Caki2 (cell line): ENCODE results near the gene CLEC18A. TPM values are rescaled to one million over a fixed set of nuclear protein-coding genes. Genes with fewer than 3 reads are reported as not detected.
"Not testable (repeated sequence)": the region's sequence is repeated elsewhere in the genome, so short reads cannot be mapped to it uniquely, and the experiment has no call there.

Source experiments
- DNase-seq: peaks from one replicate; pipeline ENCODE4 v3.0.0-alpha.2; 2015; ENCODE audit warnings: low read depth
- in situ Hi-C: cut with HindIII; loops from 2 replicates; pipeline ENCODE4 v1.10.0; 2016; ENCODE audit warnings: low sequenced_read_pairs, low pct_unique_long_range_greater_than_20kb, mixed read lengths
- total RNA-seq: library from RNA; depleted of rRNA; stranded (reverse); fragments of >200 nt; shearing (Covaris generic); gene quantifications from 2 replicates; pipeline ENCODE4 v1.2.3, GENCODE V29; 2014; ENCODE audit warnings: low replicate concordance

CLEC18A gene
- total RNA-seq, 1 experiment from 2014 or later: not detected

DNA sequence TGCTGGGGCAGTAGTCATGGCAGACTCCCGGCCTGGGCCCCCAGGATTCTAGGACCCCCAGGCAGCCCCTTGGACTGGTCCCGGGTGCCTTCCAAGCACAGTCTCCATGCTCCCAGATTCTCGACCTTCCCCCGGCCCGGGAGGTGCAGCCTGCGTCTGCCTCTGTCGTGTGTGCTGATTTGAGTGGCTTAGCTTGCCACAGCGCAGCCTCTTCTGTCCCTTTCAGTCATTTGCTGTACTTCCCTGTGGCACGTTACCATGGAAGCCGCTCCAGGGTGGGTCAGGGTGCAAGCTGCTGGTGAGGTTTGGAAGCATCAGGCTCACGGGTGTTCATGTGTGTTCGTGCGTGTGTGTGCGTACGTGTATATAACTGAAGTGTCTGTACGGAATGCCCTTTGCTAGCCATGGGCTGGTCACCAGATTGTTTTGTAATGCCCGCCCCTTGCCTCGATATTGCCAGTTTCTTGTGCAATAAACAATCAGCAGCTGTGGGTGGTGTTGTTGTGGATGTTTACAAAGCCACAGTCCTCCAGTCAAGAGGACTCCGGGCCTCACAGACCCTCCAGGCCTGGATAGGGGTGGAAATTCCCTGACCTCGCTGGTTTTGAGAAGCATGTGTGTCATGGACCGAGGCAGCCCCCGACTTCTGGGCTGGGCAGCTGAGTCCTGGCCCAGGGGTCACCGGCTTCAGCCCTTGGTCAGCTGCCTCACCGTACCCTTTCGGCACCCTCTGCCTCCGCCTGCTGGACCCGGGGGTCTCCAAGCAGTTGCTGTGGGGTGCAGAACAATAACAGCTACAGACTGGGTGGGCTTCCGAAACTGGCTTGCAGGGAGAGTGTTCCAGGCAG lies 9.7 kb upstream of the CLEC18A start:
- DNase-seq: no peak
- in situ Hi-C loops: no loop called here

DNA sequence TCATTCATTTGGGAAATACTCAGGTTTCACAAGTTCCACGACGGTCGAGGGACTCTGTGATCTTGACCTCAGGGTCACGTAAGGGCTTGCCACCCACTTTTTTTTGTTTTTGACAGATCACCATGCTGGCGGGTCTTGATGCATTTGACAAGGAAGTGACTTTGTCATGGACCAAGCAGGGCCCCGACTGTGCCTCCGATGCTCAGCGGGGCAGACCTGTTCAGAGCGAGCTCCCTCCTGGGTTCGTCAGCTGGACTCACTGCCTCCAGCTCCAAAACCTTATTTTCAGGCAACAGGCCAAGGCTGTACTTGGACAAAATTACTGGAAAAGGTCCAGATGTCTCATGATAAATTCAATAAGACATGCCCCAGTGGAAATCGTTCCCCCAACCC lies 9.0 kb upstream of the CLEC18A start:
- DNase-seq: no peak
- in situ Hi-C loops: no loop called here

DNA sequence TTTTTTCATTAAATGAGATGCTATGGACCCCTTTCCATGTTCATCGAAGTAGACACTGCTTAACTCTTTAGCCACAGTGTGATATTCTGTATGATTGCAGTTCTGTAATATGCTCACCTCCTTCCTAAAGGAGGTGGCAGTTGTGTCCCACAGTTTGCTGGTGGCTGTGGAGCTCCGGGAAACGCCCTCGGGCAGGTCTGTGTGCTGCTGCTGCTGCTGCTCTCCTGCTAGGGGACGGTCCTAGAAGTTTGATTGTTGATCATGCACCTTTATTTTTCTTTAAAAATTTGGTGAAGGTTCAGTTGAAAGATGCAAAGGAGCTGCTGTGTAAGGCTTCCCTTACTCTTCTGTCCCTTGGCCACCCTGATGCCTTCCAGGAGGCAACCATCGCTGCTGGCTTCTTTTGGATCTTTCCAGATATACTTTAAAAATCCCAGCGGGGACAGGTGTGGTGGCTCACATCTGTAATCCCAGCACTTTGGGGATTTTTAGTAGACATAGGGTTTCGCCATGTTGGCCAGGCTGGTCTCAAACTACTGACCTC lies 8.4 kb upstream of the CLEC18A start:
- in situ Hi-C loops: no loop called here

DNA sequence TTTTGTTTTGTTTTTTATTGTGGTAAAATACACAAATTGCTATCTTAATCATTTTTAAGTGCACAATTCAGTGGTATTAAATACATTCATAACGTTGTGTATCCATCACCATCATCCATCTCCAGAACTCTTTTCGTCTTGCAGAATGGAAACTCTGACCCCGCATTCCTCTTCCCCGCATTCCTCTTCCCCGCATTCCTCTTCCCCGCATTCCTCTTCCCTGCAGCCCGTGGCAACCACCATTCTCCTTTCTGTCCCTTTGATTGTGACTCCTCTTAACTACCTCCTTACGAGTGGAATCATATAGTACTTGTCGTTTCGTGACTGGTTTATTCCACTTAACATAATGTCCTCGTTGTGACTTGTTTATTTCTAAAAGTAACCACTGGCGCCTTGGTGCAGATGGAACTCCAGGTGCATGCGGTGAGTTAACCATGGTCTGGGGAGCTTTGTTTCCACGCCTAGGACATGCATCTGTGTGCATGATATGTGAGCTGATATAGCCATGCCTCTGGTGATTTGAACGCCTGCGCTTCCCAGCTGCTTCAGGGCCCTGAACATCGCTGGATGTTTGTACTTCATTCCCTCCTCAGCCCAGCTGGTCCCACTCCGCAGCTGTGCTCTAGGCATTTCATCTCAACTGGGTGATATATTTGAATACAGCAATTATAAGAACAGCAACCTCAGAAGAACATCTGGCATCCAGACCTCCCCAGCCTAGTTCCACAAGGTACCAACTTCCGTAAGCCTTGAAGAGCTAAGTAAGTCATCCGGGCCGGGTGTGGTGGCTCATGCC lies 7.7 kb upstream of the CLEC18A start:
- in situ Hi-C loops, DNase-seq: not testable (repeated sequence)

More for the DNA sequence above, 8.4 kb upstream of the CLEC18A start:
- no peak for DNase-seq

DNA sequence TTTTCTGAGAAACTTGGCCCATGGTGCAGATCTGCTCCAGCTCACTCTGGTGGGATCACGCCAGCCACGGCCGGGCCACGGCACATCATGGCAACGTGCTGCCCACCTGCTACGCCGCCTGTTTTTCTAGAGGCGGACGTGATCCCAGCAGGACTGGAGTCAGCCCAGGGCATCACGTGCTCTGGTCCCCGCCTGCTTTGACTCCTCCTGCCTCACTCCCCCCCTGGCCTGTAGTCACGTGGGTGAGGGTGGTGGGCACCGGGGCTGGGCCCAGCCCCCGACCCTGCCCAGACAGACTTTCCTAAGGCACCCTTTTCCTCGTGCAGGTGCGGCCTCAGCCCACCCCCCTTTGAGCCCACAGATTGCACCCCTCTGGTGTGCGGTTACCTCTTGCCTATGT lies 723 bp upstream of the CLEC18A start:
- DNase-seq, in situ Hi-C loops: not testable (repeated sequence)

DNA sequence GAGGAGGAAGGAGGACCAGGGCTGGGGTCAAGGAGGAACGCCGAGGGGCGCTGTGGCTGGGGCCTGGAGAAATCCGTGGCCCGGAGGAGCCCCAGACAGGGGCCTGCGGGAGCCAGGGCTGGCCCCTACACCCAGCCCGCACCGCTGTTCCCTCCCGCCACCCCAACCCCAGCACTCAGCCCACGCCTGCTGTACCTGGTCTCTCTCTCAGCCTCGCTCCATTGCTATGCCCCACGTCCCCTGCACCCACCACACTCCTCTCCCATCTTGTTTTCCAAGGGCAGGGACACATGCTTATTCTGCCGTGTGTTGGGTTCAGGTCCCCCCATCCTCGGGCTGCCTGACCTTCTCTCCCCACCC lies 518 bp downstream of the CLEC18A start:
- DNase-seq, in situ Hi-C loops: not testable (repeated sequence)

DNA sequence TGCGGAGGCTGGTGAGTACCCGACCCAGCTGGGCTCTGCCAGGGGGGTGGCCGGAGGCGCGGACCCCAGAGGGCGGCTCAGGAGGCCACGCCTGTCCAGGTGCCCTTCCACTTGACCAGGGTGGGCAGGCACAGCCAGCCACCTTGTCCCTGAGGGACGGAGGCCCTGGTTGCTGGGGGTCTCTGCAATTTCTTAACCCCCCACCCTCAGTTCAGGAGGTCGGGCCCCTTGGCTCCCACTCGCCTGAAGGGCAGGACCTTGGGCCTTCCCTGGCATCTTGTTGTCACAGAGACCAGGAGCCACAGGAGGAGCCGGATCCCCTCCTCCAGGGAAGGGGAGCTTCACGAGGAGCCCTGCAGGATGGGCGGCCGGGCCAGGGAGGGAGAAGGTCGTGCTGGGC lies 982 bp downstream of the CLEC18A start:
- in situ Hi-C loops, DNase-seq: not testable (repeated sequence)

DNA sequence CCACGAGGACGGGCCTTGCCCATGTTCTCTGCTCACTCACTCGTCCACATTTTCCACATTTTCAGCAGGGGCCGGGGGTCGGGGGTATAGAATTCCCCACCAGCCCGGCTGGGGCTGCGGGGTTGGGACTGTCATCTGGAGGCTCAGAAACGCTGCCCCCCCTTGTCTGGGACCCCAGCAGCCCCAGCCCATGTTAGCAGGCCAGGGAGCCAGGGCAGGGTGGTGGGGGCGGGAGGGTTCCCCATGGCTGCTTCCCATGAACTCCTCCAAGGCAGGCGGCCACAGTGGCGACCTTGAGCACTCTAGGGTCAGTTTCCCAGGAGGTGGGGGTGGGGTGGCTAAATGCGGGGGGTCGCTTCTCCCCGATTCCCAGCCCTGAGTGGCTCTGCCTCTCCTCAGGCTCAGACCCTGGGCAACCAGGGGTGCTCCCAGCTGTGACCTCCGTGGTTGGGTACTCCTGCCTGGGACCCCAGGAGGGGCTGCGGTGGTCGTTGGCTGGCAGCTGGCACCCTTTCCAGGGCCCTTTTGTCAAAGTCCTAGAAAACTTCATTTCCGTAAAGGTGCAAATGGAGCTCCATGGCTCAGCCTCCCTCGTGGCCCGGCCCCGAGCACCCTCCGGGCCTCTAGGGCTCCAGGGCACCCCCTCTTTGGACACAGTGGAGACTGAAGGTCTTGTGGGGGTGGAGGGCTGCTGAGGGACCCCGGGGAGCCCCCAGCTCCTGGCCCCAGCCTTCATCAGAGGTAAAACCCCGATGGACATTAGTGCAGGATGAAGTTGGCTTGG lies 1.6 kb downstream of the CLEC18A start:
- DNase-seq, in situ Hi-C loops: not testable (repeated sequence)

DNA sequence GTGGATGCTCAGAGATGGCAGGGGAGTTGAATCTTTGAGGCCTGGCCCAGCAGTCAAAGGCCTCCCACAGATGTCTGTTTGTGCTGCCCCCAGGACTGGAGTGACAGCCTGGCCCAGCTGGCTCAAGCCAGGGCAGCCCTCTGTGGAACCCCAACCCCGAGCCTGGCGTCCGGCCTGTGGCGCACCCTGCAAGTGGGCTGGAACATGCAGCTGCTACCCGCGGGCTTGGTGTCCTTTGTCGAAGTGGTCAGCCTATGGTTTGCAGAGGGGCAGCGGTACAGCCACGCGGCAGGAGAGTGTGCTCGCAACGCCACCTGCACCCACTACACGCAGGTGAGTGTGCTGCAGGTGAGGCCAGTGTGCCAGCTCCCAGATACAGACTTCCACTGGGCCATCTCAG lies 3.1 kb downstream of the CLEC18A start:
- DNase-seq, in situ Hi-C loops: not testable (repeated sequence)

DNA sequence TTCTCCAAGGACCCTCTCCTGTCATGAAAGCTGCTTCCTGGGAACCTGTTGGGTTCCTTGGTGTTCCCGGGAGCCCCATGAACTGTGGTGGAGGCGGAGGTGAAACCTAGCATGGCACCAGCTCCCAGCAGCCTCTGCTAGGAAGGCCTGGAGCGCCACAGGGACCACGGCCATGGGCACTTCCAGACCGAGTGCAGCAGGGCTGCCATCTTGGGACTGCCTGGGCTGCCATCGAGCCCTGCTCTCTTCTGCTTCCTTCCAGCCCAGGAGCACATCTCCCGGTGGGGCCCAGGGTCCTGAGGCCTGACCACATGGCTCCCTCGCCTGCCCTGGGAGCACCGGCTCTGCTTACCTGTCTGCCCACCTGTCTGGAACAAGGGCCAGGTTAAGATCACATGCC lies 12.2 kb downstream of the CLEC18A start:
- in situ Hi-C loops, DNase-seq: not testable (repeated sequence)

DNA sequence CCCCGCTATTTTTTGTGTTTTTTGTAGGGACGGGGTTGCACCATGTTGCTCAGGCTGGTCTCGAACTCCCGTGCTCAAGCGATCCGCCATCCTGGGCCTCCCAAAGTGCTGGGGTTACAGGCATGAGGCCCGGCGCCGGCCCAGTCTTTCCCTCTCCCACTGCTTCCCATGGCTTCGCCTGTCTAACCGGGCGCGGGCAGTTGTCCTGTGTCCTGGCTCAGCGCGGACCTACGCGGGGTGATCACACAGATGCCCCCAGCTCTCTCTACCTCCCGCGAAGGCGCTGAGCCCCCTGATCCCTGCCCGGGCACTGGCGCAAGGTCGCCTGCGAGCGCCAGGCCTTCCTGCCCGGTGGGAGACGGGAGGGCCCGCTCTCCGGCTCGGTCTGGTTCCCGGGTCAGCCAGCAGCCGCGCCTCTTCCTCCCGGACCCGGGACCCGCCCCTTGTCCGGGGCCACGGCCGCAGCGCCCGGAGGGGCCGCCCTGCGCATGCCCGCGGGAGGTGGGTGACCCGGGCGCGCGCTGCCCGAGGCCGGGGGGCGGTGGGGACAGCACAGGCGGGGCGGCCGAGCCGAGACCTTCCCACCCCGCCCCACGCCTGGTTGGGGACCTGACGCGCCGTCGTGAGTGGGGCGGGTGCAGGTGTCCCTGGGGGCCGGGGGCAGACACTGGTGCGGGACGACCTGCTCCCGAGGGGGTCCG lies 14.0 kb downstream of the CLEC18A start:
- peak; percentile 28 for DNase-seq
- in situ Hi-C loops: not testable (repeated sequence)

DNA sequence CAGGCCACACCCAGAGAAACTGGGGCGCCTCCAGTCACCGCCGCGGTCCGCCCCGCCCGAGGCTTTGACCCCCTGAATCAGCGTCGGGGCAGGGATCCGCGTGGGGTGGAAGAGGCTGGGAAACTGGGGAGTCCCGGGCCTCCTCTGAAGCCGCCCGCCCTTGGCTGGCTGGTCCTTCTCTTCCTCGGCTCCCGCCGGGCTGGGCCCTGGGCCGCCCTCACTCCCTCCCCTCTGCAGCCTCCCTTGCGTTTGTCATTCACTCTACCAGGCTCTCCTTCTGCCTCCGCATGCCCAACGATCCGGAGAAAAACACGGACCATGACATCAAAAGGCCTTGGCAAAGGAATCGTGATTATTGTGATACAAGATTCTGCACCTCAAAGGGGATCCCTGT lies 14.5 kb downstream of the CLEC18A start:
- in situ Hi-C loops, DNase-seq: not testable (repeated sequence)

DNA sequence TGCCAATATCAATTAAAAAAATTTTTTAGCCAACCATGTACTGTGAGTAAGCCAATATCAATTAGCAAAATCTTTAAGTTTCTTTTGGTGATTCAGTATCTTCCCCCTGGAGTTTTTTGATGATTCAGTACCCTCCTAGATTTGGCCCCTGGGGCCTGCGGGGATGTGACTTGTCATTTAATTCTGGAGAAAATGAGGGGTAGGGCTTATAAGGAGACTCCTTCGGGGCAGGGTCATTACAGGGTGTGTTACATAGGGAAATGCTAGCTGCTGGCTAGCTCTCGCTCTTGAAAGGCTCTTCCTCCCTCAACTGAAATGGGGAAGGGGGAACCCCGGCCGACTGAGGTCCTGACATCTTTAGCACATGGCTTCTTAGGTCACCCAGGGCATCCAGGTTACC lies 16.6 kb downstream of the CLEC18A start:
- in situ Hi-C loops, DNase-seq: not testable (repeated sequence)

DNA sequence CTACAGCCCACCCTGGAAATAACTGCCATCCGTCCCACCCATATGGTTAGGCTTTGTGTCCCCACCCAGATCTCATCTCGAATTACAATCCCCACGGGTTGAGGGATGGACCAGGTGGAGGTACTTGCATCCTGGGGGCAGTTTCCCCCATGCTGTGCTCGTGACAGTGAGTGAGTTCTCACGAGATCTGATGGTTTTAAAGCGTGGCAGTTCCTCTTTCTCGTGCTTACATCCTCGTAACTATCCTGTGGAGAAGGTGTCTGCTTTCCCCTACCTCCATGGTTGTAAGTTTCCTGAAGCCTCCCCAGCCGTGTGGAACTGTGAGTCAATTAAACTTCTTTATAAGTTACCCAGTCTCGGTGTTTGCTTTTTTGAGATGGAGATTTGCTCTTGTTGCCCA lies 17.0 kb downstream of the CLEC18A start:
- in situ Hi-C loops, DNase-seq: not testable (repeated sequence)

DNA sequence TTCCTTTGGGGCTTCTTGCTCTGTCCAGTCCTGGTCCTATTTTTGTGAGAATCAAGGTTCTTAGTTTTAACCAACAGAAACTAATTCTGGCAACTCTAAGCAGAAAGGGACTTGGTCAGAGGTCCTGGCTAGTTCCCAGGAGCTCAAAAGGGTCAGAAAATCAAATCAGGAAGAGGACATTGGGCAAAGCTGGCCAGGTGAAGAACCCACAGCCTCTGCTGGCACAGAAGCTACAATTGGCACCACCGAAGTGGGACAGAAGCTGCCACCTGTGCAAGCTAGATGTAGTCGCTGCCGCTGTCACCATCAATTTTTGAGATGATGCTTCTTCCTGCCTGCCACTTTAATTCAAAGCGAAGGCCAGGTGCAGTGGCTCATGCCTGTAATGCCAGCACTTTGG lies 18.5 kb downstream of the CLEC18A start:
- in situ Hi-C loops, DNase-seq: not testable (repeated sequence)

DNA sequence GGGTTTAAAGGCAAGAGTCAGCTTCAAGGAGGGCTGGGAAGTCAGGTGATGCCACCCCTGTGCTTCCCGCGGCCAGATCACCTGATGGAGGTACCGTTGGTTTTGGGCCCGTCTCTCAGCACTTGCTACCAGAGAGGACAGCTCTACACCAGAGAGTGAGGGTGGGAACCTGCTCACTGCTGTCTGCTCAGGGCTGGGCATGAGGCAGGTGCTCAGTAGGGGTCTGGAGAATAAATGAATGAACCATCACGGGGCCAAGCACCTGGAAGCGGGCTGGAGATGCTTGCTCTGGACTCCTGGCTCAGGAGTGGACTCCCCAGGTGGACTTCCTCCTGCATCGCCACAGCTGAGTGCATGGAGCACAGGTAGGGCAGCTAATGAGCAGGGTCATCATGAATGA lies 21.0 kb downstream of the CLEC18A start:
- DNase-seq, in situ Hi-C loops: not testable (repeated sequence)

DNA sequence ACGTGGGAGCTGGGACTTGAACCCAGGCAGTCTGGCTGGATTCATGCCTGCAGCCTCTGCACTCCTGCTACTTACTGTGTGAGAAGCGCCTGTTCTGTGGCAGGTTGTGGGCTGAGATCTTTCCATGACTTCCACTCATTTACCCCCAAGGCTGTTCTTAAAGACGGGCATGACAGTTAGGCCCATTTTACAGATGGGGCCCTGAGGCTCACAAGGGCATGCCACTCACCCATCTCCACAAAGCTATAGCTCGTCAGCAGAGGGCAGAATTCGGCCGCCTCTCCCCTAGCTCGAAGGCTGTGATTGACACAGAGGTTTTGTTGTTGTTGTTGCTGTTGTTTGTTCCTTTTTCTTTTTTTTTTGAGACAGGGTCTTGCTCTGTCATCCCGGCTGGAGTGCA lies 21.8 kb downstream of the CLEC18A start:
- DNase-seq, in situ Hi-C loops: not testable (repeated sequence)

DNA sequence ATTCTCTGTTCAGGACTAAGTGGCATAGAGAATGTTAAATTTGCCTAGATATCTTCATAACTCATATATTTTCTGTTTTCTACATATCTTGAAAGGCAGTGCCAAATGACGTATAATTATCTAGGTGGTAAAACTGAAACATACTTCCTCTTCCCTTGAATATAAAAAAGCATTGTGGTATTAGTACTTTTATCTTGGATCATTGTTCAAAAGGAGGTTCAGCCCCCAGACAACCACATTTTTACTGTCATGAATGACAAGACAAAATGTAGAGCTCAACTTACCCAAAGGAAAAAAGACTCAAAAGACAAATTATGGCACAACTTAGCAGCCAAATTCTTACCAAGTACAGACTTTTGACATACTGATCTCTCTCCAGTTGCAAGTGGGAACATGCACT lies 34.1 kb downstream of the CLEC18A start:
- in situ Hi-C loops, DNase-seq: not testable (repeated sequence)
